HL-60 (cell line): ENCODE measurements around the gene SEMA6B.

Experiments
- POLR2AphosphoS5 ChIP-seq: IDR thresholded peaks from 2 replicates; pipeline ENCODE4 v1.6.1; 2012; ENCODE audit warnings: low read depth
- TF ChIP-seq, protein P1 (sequence below): IDR thresholded peaks from 2 replicates; pipeline ENCODE4 v1.6.1; 2012; ENCODE audit warnings: low read depth; ENCODE audit not compliant: insufficient replicate concordance
- TF ChIP-seq, protein P2 (sequence below): IDR thresholded peaks from one replicate; pipeline ENCODE4 v1.5.1; 2011; ENCODE audit warnings: low read length, control low read depth, inconsistent platforms; ENCODE audit not compliant: insufficient read depth

DNA sequence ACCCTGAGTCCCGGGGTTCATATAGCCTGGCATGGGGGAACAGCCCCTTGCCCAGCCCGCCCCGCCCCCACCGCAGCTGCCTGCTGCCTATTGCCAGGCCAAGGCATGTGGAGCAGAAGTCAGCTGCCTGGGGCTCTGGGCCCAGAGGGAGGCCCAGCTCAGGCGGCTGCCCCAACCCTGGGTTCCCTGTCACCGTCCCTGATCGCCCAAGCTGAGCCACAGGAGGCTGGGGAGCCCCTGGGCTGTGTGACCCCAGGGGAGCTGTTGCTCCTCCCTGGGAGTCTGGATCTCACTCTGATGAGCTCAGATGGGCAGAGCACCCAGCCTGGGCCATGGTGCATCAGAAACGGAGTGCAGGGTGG lies 42.6 kb downstream of the SEMA6B start:
- TF ChIP-seq, protein P1, sequence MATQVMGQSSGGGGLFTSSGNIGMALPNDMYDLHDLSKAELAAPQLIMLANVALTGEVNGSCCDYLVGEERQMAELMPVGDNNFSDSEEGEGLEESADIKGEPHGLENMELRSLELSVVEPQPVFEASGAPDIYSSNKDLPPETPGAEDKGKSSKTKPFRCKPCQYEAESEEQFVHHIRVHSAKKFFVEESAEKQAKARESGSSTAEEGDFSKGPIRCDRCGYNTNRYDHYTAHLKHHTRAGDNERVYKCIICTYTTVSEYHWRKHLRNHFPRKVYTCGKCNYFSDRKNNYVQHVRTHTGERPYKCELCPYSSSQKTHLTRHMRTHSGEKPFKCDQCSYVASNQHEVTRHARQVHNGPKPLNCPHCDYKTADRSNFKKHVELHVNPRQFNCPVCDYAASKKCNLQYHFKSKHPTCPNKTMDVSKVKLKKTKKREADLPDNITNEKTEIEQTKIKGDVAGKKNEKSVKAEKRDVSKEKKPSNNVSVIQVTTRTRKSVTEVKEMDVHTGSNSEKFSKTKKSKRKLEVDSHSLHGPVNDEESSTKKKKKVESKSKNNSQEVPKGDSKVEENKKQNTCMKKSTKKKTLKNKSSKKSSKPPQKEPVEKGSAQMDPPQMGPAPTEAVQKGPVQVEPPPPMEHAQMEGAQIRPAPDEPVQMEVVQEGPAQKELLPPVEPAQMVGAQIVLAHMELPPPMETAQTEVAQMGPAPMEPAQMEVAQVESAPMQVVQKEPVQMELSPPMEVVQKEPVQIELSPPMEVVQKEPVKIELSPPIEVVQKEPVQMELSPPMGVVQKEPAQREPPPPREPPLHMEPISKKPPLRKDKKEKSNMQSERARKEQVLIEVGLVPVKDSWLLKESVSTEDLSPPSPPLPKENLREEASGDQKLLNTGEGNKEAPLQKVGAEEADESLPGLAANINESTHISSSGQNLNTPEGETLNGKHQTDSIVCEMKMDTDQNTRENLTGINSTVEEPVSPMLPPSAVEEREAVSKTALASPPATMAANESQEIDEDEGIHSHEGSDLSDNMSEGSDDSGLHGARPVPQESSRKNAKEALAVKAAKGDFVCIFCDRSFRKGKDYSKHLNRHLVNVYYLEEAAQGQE, result no peak
- no peak for TF ChIP-seq POLR2AphosphoS5
- TF ChIP-seq, protein P2, sequence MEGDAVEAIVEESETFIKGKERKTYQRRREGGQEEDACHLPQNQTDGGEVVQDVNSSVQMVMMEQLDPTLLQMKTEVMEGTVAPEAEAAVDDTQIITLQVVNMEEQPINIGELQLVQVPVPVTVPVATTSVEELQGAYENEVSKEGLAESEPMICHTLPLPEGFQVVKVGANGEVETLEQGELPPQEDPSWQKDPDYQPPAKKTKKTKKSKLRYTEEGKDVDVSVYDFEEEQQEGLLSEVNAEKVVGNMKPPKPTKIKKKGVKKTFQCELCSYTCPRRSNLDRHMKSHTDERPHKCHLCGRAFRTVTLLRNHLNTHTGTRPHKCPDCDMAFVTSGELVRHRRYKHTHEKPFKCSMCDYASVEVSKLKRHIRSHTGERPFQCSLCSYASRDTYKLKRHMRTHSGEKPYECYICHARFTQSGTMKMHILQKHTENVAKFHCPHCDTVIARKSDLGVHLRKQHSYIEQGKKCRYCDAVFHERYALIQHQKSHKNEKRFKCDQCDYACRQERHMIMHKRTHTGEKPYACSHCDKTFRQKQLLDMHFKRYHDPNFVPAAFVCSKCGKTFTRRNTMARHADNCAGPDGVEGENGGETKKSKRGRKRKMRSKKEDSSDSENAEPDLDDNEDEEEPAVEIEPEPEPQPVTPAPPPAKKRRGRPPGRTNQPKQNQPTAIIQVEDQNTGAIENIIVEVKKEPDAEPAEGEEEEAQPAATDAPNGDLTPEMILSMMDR, result no peak
